Hepatic stellate cell (primary cell): ENCODE results near the gene CATSPER1.
"Not testable (repeated sequence)": the region's sequence is repeated elsewhere in the genome, so short reads cannot be mapped to it uniquely, and the experiment has no call there.

ENCODE experiments used
- DNase-seq: peaks from one replicate; pipeline ENCODE4 v3.0.0; 2011; ENCODE audit warnings: low spot score

CATSPER1 gene

DNA sequence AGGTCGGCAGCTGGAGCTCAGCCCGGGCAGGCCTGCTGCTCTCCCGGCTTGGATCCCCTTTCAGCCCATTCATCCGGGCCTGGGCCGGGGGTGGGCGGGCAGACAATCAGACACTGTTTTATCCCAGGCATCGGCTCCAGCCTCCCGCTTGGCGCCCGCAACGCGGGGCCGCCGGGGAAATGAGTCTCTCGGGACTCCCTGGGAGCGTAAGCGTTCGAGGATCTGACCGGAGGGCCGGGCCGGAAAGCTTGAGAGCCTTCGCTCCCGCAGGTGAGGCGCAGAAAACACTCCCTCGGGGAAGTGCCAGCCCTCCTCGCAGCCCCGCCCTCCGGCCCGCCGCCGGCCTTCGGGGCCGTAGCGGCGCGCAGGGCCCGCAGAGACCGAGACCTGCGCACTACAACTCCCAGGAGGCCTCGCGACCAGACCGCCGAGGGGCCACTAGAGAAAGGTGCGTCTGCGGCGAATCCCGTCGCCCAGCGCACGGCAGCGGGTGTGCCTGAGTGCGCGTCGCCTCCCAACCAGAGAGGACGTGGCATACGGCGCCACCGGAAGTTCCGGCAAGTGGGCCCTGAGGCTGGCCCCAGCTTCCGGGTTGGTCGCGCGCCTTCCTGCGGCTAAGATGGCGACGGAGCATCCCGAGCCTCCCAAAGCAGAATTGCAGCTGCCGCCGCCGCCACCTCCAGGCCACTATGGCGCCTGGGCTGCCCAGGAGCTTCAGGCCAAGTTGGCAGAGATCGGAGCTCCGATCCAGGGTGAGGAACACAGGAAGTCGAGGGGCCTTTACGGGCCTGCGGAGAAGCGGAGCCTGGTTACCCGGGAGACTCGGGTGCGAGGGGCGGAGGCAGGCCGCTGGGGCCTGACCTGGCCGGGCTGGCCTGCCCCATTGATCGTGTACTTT lies 25.7 kb upstream of the CATSPER1 start, which contains the start of gene SF3B2:
Gene SF3B2 (plus strand): TSS at position 599 of the 898 bp plus-strand sequence. CDS start 21 bp downstream, at position 620.
- DNase-seq: peak; percentile 98

DNA sequence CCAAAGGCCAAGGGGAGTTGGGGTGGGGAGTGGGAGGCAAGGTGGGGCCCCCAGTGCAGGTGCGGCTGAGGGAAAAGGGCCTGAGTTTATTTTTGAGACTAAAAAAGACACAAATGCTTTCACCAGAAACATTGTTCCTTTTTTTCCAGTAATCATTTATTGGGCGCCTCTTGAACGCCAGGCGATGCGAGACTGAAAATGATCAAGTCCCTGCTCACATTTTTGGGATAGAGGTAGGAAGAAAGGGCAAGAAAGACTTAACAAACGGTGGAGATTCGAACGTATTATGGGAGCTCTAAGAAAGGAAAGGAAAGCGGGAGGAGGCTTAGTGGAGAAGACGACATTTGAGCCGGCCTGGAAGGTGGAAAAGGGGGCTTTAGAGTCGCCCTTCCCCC lies 25.1 kb upstream of the CATSPER1 start:
- no peak for DNase-seq

DNA sequence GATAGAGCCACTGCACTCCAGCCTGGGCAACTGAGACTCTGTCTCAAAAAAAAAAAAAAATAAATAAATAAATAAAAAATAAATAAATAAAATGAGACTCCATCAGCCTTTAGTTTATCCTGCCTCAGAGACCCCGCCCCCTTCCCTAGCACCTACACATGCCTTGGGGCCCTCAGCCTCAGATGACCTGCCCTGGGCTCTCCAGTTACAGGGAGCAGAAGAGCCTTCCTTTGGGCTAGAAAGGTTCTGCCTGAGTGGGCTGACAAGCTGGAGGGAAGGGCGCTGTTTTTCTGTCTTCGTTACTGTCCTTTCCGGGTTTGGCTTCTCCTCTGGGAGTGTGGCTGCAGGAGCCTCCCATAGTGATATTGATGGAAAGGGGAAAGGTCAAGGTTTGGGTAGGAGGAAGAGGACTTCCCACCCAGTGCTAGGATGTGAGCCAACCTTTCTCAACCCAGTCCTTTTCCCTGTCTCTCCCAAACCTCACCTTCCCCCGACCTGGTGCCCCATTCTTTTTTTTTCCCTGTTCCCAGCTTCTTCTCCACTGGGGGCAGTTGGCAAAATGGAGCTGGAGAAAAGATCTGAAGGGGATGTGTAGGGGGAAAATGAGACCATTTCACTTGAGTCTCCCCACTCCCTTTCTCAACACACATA lies 24.4 kb upstream of the CATSPER1 start:
- DNase-seq: no peak

DNA sequence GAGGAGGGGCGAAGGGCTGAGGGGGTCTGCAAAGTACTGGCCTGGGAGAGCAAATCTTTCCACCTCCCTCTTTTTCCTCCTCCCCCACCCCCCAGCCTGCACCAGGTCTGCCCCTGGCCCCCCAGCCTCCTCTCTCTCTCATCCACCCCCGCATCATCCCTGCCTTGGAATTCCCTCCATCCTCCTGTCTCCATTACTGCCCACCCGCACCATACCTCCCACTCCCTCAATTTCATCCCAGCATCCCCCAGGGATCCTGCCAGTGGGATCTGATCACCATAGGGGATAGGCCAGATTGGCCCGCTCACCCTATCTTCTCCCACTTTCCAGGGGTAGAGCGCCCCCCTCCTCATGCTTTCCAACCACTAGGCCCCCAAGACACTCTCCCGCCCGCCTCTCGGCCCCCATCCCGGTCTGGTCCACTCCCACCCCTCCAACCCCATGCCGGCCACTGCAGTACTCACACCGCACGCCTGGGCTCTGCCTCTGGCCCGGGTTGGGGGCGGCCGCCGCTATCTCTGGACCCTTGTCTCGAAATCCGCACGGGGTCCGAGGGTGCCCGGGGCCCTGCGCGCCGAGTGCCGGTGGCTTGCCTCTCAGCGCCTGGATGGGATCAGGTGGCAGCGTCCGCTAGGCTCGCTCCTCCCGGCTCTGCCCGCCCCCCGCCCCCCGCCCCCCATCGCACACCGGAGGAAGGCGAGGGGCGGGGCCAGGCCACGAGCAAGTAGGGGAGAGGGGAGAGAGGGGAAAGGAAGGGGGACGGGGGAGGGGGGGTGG lies 22.5 kb upstream of the CATSPER1 start, which contains the start of gene GAL3ST3:
Gene GAL3ST3 (minus strand): TSS at position 615 of the 777 bp plus-strand sequence. CDS start 3,746 bp downstream, outside the sequence.
- no peak for DNase-seq

DNA sequence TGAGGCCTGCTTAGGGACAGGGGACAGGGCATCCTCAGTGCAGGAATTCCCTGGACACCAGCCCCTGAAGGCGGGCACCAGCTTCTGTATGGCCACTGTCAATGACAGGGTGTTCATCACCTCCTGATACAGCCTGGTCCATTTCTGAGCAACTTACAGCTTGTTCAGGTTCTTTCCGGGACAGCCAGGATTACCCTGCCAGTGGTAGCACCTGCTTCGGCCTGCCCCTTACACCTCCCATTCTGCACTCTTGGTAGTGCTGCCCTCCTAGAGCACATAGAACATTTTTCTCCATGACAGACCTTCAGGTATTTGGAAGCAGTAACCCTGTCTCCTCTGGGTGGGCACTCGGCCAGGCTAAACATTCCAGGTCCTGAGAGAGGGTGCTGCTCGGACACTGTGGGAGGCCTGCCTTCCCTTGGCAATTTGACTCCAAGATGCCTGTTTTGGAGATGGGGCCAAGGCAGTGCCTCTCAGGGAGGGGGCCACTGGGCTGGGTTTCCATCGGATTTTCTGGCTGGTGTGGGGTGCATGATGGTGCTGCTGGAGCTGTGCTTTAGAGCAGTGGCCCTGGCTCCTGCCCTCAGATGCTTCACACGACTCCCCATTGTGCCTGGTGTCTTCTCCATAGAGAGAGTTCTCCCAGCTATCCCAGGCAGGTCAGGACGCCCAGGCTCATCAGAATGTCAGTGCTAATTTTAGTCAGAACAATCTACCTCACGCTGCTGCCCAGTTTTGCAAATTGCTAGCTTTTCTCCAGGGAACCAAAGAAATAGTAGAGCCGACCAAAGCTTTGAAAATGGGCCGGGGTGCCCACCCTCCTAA lies 21.5 kb upstream of the CATSPER1 start:
- no peak for DNase-seq

DNA sequence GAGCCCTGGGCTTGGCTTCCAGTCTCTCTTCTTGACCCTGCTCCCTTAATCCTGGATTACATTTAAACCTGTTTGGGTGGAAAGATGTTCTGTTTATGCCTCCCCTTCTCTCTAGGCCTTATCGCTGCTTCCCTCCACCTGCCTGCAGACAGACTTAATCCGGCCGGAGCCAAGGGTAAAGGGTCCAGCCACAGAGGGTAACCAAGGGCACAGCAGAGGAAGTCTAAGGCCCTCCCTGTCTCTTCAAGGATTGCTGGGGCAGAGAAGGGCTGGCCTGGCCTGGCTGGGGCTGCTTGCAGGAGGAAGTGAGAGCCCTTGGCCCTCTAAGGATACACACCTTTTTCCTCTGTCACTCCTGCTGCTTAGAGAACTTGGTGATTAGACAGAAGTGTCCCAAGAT lies 20.6 kb upstream of the CATSPER1 start:
- DNase-seq: no peak

DNA sequence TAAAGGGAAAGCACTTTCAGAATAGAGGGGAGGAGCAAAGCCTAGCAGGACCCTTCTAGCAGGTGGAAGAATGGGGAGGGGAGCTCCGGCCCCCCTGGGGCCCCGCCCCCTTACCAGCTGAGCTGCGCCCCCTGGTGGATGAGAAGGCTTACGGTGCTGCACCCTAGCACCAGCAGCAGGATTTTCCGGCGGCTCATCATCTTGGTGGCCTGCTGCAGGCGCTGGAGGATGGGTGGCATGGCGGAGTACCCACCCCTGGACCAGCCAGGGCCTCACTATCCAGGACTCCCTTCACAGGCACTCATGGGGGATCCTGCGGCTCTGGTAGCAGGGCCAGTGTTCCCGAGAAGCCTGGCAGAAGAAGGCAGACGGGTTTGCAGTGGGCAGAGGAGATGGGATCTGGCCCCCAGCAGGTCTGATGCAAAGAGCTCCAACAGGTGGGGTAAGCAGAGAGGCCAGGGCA lies 18.9 kb upstream of the CATSPER1 start:
- DNase-seq: peak; percentile 90

DNA sequence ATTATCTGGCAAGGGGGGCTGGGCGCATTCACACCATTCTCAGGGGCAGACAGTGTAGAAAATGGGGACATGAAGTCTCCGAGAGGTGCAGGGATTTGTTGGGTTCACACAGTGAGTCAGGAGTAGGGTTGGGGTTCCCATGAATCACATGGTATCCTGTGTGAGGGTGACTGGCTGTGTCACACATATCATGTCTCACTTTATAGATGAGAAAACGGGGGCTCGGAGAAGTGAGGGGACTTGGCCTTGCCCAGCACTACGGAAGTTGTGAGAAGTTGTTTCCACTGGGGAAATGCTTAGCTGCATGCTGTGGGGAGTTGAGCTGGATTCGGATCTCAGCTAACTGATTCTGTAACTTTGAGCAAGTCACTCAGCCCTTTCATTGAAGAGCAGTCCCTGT lies 18.5 kb upstream of the CATSPER1 start:
- no peak for DNase-seq

DNA sequence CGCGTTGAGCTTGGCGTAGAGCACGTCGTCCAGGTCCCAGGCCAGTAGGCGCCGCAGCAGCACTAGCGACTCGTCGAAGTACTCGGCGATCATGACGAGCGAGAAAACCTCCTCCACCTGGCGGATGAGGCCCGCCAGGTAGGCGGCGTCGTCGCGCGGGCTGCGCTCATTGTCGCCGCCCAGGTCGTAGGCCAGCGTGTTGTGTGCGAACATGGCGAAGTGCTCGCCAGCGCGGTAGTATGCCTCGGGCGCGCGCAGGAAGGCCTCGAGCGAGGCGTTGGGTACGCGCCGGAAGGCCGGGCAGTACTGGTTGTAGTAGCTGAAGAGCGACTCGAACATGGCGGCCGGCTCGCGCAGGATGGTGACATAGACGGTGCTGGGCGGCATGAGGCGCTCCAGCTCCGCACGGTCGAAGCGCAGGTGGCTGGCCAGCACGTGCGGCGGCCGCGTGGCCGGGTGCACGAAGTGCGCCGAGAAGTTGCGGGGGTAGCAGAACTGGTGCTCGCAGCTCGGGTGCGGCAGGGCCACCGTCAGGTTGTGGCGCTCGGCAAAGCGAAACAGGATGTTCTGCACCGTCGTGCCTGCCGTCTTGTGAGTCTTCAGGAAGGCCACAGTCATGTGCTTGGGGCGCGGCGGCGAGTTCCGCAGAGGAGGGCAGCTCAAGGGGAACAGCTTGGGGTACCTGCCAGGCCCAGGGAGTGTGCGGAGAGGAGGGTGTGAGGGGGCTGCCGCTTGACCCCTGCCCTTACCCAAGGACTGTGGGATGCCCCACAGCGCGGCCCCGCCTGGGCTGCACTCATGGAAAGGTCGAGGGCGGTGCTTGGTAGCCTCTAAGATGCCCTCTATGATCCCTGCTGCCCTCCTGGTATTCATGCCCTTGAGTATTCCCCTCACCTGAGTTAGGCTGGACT lies 17.0 kb upstream of the CATSPER1 start:
- DNase-seq: no peak

DNA sequence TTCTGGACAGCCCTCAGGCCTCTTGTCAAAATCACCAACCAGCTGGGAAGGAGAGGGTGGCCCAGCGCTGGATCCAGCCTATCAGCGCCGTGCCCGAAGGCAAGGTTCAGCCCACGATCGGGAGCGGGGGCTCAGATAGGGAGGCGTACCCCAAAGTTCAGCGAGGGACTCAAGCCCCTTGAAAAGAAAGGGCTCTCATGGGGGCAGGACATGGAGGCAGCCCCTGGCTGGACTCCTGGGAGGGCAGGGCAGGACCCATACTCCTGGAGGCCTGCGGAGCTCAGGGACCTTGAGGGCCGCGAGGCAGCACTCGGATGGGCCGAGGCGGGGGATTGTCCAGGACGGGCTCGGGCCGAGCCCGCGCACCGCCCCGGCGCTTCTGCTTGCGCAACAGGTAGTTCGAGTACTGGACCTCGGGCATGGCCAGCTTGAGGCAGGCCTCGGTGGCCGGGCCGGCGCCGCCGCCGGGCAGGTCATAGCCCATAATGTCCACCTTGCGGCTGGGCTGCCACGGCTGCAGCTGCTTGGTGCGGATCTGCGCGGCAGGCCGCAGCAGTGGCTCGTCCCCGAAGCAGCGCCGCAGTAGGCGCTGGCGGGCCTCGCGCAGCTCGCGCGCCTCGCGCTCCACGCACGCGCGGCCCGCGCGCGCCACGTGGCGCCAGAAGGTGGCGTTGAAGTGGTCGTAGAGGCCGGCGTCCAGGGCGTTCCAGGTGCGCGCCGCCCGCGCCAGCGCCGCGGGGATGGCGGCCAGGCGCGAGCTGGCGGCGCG lies 16.1 kb upstream of the CATSPER1 start:
- no peak for DNase-seq

DNA sequence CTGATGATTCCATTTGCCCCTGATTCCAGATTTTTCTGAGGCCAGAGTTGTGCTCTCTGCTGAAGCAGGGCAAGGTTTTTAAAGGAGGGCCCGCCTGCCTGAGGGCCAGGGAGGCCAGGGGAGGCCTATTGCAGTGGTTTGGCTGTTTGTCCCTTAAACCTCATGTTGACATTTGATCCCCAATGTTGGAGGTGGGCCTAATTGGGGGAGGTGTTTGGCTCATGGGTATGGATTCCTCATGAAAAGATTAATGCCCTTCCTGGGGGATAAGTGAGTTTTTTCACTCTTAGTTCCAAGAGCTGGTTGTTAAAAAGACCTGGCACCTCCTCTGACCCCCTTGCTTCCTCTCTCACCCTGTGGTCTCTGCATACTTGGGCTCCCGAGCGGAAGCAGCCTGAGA lies 13.5 kb upstream of the CATSPER1 start:
- no peak for DNase-seq

DNA sequence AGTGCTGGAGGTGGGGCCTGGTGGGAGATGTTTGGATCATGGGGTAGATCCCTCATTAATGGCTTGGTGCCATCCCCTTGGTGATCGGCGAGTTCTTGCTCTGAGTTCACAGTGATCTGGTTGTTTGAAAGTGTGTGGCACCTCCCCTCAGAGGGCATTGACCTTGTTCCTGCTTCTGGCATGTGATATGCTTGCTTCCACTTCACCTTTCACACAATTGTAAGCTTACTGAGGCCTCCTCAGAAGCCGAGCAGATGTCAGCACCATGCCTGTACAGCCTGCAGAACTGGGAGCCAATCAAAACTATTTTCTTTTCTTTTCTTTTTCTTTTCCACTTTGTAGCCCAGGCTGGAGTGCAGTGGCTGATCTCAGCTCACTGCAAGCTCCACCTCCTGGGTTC lies 11.0 kb upstream of the CATSPER1 start:
- no peak for DNase-seq

DNA sequence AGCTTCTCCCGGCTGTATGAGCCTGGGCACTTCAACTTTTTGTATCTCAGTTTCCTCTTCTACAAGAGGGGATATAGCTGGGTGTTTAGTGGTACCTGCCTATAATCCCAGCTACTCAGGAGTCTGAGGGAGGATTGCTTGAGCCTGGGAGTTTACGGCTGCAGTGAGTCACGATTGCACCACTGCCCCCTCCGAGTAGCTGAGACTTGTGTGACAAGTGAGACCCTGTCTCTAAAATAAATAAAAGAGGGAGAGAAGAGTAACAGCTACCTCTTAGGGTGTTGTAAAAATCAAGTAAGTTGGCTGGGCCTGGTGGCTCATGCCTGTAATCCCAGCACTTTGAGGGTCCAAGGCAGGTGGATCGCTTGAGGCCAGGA lies 10.0 kb upstream of the CATSPER1 start:
- no peak for DNase-seq

DNA sequence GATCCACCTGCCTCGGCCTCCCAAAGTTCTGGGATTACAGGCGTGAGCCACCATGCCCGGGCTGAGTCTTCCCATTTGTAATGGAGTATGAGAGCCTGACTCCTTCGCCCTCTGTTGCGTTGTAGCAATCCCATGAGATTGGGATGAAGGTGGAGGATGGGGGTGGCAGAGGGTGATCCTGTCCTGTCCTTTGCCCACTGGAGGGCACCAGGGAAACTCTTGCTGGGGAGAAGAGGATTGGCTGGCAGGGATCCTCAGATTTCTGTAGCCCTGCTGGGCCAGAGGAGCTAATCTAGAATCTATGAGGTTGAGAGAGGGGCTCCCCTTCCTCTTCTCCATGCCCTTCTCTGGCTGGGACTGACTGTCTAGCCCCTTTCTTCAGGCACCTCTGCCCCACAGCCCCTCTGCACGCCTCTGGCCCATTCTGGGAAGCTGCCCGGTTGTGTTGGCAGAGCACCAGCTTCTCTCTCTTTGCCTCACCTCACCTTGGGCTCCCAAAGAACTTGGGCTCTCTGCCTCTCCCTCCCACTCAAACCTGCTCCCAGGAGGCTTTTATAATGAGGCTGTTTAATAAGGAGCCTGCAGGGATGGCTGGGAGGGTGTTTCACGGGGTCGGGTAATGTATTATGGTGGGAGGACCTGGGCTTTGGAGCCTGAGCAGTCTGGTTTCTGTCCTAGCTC lies 9.5 kb upstream of the CATSPER1 start:
- DNase-seq: no peak

DNA sequence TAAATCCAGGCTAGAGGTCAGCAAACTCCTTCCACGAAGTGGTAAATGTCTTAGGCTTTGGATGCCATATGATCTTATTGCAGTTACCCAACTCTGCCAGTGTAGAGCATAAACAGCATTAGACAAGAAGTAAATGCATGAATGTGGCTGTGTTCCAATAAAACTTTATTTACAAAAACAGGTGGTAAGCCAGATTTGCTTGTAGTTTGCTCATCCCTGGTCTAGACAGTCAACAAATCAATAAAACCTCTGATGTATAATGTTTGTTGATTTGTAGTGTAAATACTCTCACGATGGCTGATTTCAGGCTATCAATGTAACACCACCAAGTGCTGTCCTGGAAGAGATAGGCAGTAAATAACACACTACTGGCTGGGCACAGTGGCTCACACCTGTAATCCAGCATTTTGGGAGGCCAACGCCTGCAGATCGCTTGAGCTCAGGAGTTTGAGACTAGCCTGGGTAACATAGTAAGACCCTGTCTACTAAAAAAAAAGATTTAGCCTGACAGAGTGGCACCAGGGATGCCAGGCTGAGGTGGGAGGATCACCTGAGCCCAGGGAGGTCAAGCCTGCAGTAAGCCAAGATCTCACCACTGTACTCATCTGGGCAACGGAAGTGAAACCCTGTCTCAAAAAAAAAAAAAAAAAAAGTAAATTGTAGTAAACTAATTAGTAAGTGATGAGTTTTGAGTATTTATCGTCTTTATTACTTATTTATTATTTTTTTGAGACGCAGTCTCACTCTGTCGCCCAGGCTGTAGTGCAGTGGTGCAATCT lies 6.9 kb upstream of the CATSPER1 start:
- DNase-seq: no peak

DNA sequence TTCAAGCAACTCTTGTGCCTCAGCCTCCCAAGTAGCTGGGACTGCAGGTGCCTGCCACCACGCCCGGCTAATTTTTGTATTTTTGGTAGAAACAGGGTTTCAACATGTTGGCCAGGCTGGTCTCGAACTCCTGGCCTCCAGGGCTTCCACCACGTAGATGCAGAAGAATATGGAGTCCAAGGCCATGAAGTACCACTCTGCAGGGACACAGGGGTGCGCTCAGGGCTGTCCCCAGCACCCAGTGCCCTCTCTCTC lies 3.2 kb downstream of the CATSPER1 start:
- not testable (repeated sequence) for DNase-seq

DNA sequence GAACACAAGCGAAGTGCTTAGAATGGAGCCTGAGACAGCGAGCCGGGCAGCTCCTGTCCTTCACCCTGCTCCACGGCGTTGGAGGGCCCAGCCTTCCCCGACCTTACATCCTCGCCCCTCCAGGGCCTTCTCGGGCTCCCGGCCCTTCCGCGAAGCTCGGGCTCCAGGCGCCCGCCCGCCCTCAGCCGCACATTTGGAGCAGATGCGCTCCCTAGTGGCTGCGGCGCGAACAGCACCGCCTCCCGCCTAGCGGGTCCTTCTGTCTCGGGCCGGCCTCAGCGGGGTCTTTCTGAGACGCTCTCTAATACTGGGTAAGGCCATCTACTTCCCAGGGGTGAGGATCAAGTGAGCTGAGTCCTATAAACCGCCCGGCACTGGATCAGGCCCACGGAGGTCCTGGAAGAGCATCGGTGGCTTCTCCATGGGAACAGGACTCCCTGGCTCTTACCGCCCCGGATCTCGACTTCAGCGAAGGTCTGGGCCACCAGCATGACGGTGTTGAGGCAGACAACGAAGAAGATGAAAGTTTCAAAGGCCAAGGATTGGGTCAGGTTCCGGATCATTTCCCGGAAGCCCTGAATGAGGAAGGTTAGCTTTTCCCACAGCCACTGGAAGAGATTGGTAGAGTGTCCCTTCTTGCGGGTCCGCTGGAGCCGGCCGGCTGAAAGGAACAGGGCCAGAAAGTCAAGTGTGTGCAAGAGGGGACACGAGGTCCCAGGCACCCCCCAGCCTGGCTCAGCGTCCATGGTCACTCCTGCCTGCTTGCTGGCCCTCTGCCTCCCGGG lies 3.7 kb downstream of the CATSPER1 start:
- peak; percentile 87 for DNase-seq
